ENCODE data around the gene MEIS2.

Gene MEIS2

GRCh38 chr15:36936613-36937012 is 163.7 kb downstream of the MEIS2 start:
- no peak for DNase-seq (ENCODE audit: low read depth, low spot score)

- no peak for DNase-seq (ENCODE audit: low read depth, low spot score)
These were observed 166.9 kb downstream of the MEIS2 start for GRCh38 chr15:36933255-36933990.

GRCh38 chr15:36932070-36932469 is 168.3 kb downstream of the MEIS2 start:
- no peak for DNase-seq (ENCODE audit: low read depth, low spot score)

- no peak for DNase-seq (ENCODE audit: low read depth, low spot score)
These were observed 168.9 kb downstream of the MEIS2 start for GRCh38 chr15:36931434-36931833.

- DNase-seq (ENCODE audit: low read depth, low spot score): no peak
These were observed 173.9 kb downstream of the MEIS2 start for GRCh38 chr15:36926427-36926825.

GRCh38 chr15:36925653-36926426 is 174.5 kb downstream of the MEIS2 start:
- DNase-seq (ENCODE audit: low read depth, low spot score): no peak

GRCh38 chr15:36925049-36925448 is 175.3 kb downstream of the MEIS2 start:
- no peak for DNase-seq (ENCODE audit: low read depth, low spot score)

- no peak for DNase-seq (ENCODE audit: low read depth, low spot score)
These were observed 176.3 kb downstream of the MEIS2 start for GRCh38 chr15:36924034-36924433.

GRCh38 chr15:36921484-36922091 is 178.8 kb downstream of the MEIS2 start:
- no peak for DNase-seq (ENCODE audit: low read depth, low spot score)

- DNase-seq (ENCODE audit: low read depth, low spot score): no peak
These were observed 182.7 kb downstream of the MEIS2 start for GRCh38 chr15:36917411-36918267.

GRCh38 chr15:36914960-36915808 is 185.2 kb downstream of the MEIS2 start:
- no peak for DNase-seq (ENCODE audit: low read depth, low spot score)

- no peak for DNase-seq (ENCODE audit: low read depth, low spot score)
These were observed 185.9 kb downstream of the MEIS2 start for GRCh38 chr15:36914466-36914865.

- no peak for DNase-seq (ENCODE audit: low read depth, low spot score)
These were observed 188.0 kb downstream of the MEIS2 start for GRCh38 chr15:36912311-36912712.

GRCh38 chr15:36911322-36911944 is 188.9 kb downstream of the MEIS2 start:
- peak; percentile 34 for DNase-seq (ENCODE audit: low read depth, low spot score)

GRCh38 chr15:36908991-36909390 is 191.4 kb downstream of the MEIS2 start:
- DNase-seq (ENCODE audit: low read depth, low spot score): no peak

GRCh38 chr15:36907295-36907694 is 193.1 kb downstream of the MEIS2 start:
- DNase-seq (ENCODE audit: low read depth, low spot score): peak; percentile 59

- no peak for DNase-seq (ENCODE audit: low read depth, low spot score)
These were observed 194.4 kb downstream of the MEIS2 start for GRCh38 chr15:36905908-36906307.

- no peak for DNase-seq (ENCODE audit: low read depth, low spot score)
These were observed 195.6 kb downstream of the MEIS2 start for GRCh38 chr15:36904715-36905114.

- DNase-seq (ENCODE audit: low read depth, low spot score): no peak
These were observed 196.3 kb downstream of the MEIS2 start for GRCh38 chr15:36903922-36904556.

GRCh38 chr15:36903195-36903594 is 197.2 kb downstream of the MEIS2 start:
- no peak for DNase-seq (ENCODE audit: low read depth, low spot score)

All from ELF-1 (cell line).